Esophagus muscularis mucosa (tissue), 4 donors: Measurements from ENCODE around the gene SACS. TPM values are rescaled to one million over a fixed set of nuclear protein-coding genes. Genes with fewer than 3 reads are reported as not detected.

Source experiments
- DNase-seq: peaks from one replicate; pipeline ENCODE4 v3.0.0-alpha.2; 2017; ENCODE audit errors: extremely low spot score
- H3K27ac ChIP-seq, 4 donors: fragments of 200-600 bp; sonication (generic); replicated peaks in 1 of 4; 1 replicate in 3 of 4; 2 replicates in 1 of 4; pipeline ENCODE4 v1.5.1; 2016 to 2019; ENCODE audit warnings: mild to moderate bottlenecking in 1 of 4
- H3K27me3 ChIP-seq, 4 donors: fragments of 200-600 bp; sonication (generic); one replicate each; pipeline versions ENCODE4 v1.5.1 to v1.6.0; 2016 to 2019
- H3K36me3 ChIP-seq, 4 donors: fragments of 200-600 bp; sonication (generic); one replicate each; pipeline ENCODE4 v1.5.1; 2016 to 2019
- H3K4me1 ChIP-seq, 4 donors: fragments of 200-600 bp; sonication (generic); one replicate each; pipeline ENCODE4 v1.5.1; 2016 to 2019
- H3K4me3 ChIP-seq, 4 donors: fragments of 200-600 bp; sonication (generic); 1 replicate in 2 of 4; 2 replicates in 2 of 4; pipeline ENCODE4 v1.5.1; 2016 to 2019; ENCODE audit warnings: mild to moderate bottlenecking in 4 of 4, moderate library complexity in 1 of 4
- H3K9me3 ChIP-seq, 4 donors: fragments of 200-600 bp; sonication (generic); 1 replicate in 3 of 4; 2 replicates in 1 of 4; pipeline ENCODE4 v1.5.1; 2016 to 2019
- CTCF ChIP-seq, 3 experiments: fragments of 200-600 bp in 2 of 3; fragments of 450-650 bp in 1 of 3; sonication (generic) in 2 of 3; IDR thresholded peaks; one replicate each; pipeline ENCODE4 v1.5.1; 2017 to 2019; ENCODE audit warnings: antibody characterized with exemption in 3 of 3, mild to moderate bottlenecking in 2 of 3, moderate library complexity in 1 of 3
- EP300 ChIP-seq: sonication (generic); formaldehyde crosslinking; IDR thresholded peaks from one replicate; pipeline ENCODE4 v1.6.1; 2017; ENCODE audit warnings: antibody characterized with exemption
- POLR2A ChIP-seq: fragments of 450-650 bp; IDR thresholded peaks from one replicate; pipeline ENCODE4 v1.6.1; 2017; ENCODE audit warnings: antibody characterized with exemption, moderate library complexity, mild to moderate bottlenecking, low read depth
- POLR2AphosphoS5 ChIP-seq, 2 donors: sonication (generic); formaldehyde crosslinking; IDR thresholded peaks; one replicate each; pipeline ENCODE4 v1.6.1; 2017; ENCODE audit warnings: antibody characterized with exemption in 2 of 2
- WGBS: methylation state at CpG from one replicate; pipeline ENCODE4 v1.1.5; 2018; 5-methylcytosine and 5-hydroxymethylcytosine counted together
- intact Hi-C: fragments of 100-400 bp; cut with DNase I; formaldehyde crosslinking; loops from one replicate; pipeline ENCODE4 v1.15.1; 2023
- total RNA-seq, 4 donors: library from RNA; depleted of rRNA; stranded (reverse); fragments of >200 nt; gene quantifications; one replicate each; pipeline versions ENCODE4 v1.1.0 to v1.2.1, GENCODE V29; 2016

The SACS gene
- total RNA-seq, 4 donors from 2014 or later, result 45.1 to 70.1 (median 65.3) TPM

- Histone ChIP-seq H3K27me3 (no peaks in the 10 kb centered on the region), H3K4me3 (no peak overlapping the region), H3K27ac (no peak overlapping the region), H3K4me1 (peaks cover 0 to 10% (median 0%) of the 10 kb centered on the region in 4 donors), H3K36me3 (no peaks in the 10 kb centered on the region), H3K9me3 (no peaks in the 10 kb centered on the region)
- no peak for DNase-seq
- TF ChIP-seq POLR2AphosphoS5 (IDR thresholded peaks at IDR 0.05) (no peak), CTCF (IDR thresholded peaks at IDR 0.05) (no peak), EP300 (no peak), POLR2A (no peak)
- intact Hi-C loops, result no loop called here
- WGBS, result 79% methylated on average over 3 of the region's 3 CpGs
Observed at GRCh38 chr13:23392313-23392712, 41.2 kb downstream of the SACS start.

- H3K9me3 ChIP-seq, result no peaks in the 10 kb centered on the region
- H3K36me3 ChIP-seq, result no peaks in the 10 kb centered on the region
- TF ChIP-seq CTCF (IDR thresholded peaks at IDR 0.05) (no peak), POLR2AphosphoS5 (IDR thresholded peaks at IDR 0.05) (no peak), POLR2A (no peak), EP300 (no peak)
- whole genome bisulfite sequencing, result 79% methylated on average over 6 of the region's 6 CpGs
- H3K4me1 ChIP-seq, result peaks cover 0 to 10% (median 0%) of the 10 kb centered on the region in 4 donors
- no peaks in the 10 kb centered on the region for H3K27me3 ChIP-seq
- intact Hi-C loops, result no loop called here
- H3K27ac ChIP-seq, result no peak overlapping the region
- DNase-seq, result no peak
- no peak overlapping the region for H3K4me3 ChIP-seq
Observed at GRCh38 chr13:23391752-23392151, 41.8 kb downstream of the SACS start.

- intact Hi-C loops, result no loop called here
- H3K4me1 ChIP-seq, result peaks cover 4 to 18% (median 8%) of the 10 kb centered on the region in 4 donors
- DNase-seq, result no peak
- WGBS, result 100% methylated on average over 2 of the region's 2 CpGs
- H3K27ac ChIP-seq, result no peak overlapping the region
- no peaks in the 10 kb centered on the region for H3K9me3 ChIP-seq
- no peak for TF ChIP-seq EP300
- TF ChIP-seq CTCF (IDR thresholded peaks at IDR 0.05), result no peak
- no peak for TF ChIP-seq POLR2AphosphoS5 (IDR thresholded peaks at IDR 0.05)
- TF ChIP-seq POLR2A, result no peak
- H3K36me3 ChIP-seq, result no peaks in the 10 kb centered on the region
- H3K4me3 ChIP-seq, result no peak overlapping the region
- no peaks in the 10 kb centered on the region for H3K27me3 ChIP-seq
Observed at GRCh38 chr13:23386533-23386932, 47.0 kb downstream of the SACS start.

GRCh38 chr13:23385931-23386330 is 47.6 kb downstream of the SACS start:
- Histone ChIP-seq H3K27ac (no peak overlapping the region), H3K4me3 (no peak overlapping the region), H3K27me3 (no peaks in the 10 kb centered on the region), H3K9me3 (no peaks in the 10 kb centered on the region), H3K4me1 (peaks cover 4 to 20% (median 14%) of the 10 kb centered on the region in 4 donors), H3K36me3 (no peaks in the 10 kb centered on the region)
- DNase-seq, result no peak
- no peak for TF ChIP-seq POLR2AphosphoS5 (IDR thresholded peaks at IDR 0.05)
- TF ChIP-seq EP300, result no peak
- TF ChIP-seq POLR2A, result no peak
- no peak for TF ChIP-seq CTCF (IDR thresholded peaks at IDR 0.05)
- 92% methylated on average over 3 of the region's 3 CpGs for WGBS
- intact Hi-C loops, result no loop called here

- TF ChIP-seq POLR2AphosphoS5 (IDR thresholded peaks at IDR 0.05), result no peak
- no peak for TF ChIP-seq CTCF (IDR thresholded peaks at IDR 0.05)
- no peak for TF ChIP-seq EP300
- no peak for TF ChIP-seq POLR2A
- no peaks in the 10 kb centered on the region for H3K9me3 ChIP-seq
- no peaks in the 10 kb centered on the region for H3K36me3 ChIP-seq
- DNase-seq, result no peak
- no peak overlapping the region for H3K4me3 ChIP-seq
- 73% methylated on average over 4 of the region's 4 CpGs for WGBS
- H3K4me1 ChIP-seq, result peaks cover 4 to 32% (median 24%) of the 10 kb centered on the region in 4 donors
- no peaks in the 10 kb centered on the region for H3K27me3 ChIP-seq
- H3K27ac ChIP-seq, result no peak overlapping the region
- intact Hi-C loops, result no loop called here
Observed at GRCh38 chr13:23384111-23384510, 49.4 kb downstream of the SACS start.
